Measurements from ENCODE around the gene OTUD7B. TPM values are rescaled to one million over a fixed set of nuclear protein-coding genes. Genes with fewer than 3 reads are reported as not detected.

OTUD7B gene
- total RNA-seq, 1 donor from 2014 or later = 24.5 TPM

GRCh38 chr1:150008699-150009098, 1.8 kb downstream of the OTUD7B start:
- DNase-seq (ENCODE audit: missing footprints) (no peak), ATAC-seq (no peak)
- intact Hi-C loops (cut with DNase I) = no loop called here

- DNase-seq (ENCODE audit: missing footprints) (no peak), ATAC-seq (no peak)
- intact Hi-C loops (cut with DNase I) = no loop called here
These were observed 3.6 kb downstream of the OTUD7B start for GRCh38 chr1:150006881-150007421.

- DNase-seq (ENCODE audit: missing footprints) = no peak
- no peak for ATAC-seq
- intact Hi-C loops (cut with DNase I) = no loop called here
These were observed 4.9 kb downstream of the OTUD7B start for GRCh38 chr1:150005606-150006005.

GRCh38 chr1:150003801-150004200, 6.7 kb downstream of the OTUD7B start:
- ATAC-seq (no peak), DNase-seq (ENCODE audit: missing footprints) (no peak)
- intact Hi-C loops (cut with DNase I) = no loop called here

- no peak for DNase-seq (ENCODE audit: missing footprints)
- intact Hi-C loops (cut with DNase I) = no loop called here
- ATAC-seq = no peak
These were observed 8.3 kb downstream of the OTUD7B start for GRCh38 chr1:150002217-150002616.

GRCh38 chr1:150001415-150001814, 9.1 kb downstream of the OTUD7B start:
- DNase-seq (ENCODE audit: missing footprints) (no peak), ATAC-seq (peak; percentile 20)
- intact Hi-C loops (cut with DNase I) = no loop called here

- intact Hi-C loops (cut with DNase I) = no loop called here
- DNase-seq (ENCODE audit: missing footprints) = no peak
- ATAC-seq = no peak
These were observed 12.8 kb downstream of the OTUD7B start for GRCh38 chr1:149997585-149998262.

GRCh38 chr1:149995927-149996326, 14.6 kb downstream of the OTUD7B start:
- no peak for ATAC-seq
- intact Hi-C loops (cut with DNase I) = no loop called here
- no peak for DNase-seq (ENCODE audit: missing footprints)

GRCh38 chr1:149993764-149994163, 16.8 kb downstream of the OTUD7B start:
- intact Hi-C loops (cut with DNase I) = no loop called here
- DNase-seq (ENCODE audit: missing footprints) = no peak
- ATAC-seq = no peak

GRCh38 chr1:149993181-149993580, 17.3 kb downstream of the OTUD7B start:
- ATAC-seq (no peak), DNase-seq (ENCODE audit: missing footprints) (no peak)
- intact Hi-C loops (cut with DNase I) = no loop called here

- intact Hi-C loops (cut with DNase I) = no loop called here
- no peak for ATAC-seq
- DNase-seq (ENCODE audit: missing footprints) = no peak
These were observed 23.3 kb downstream of the OTUD7B start for GRCh38 chr1:149987297-149987595.

- DNase-seq (ENCODE audit: missing footprints) (no peak), ATAC-seq (no peak)
- intact Hi-C loops (cut with DNase I) = no loop called here
These were observed 23.8 kb downstream of the OTUD7B start for GRCh38 chr1:149986486-149987296.

- ATAC-seq (no peak), DNase-seq (ENCODE audit: missing footprints) (no peak)
- intact Hi-C loops (cut with DNase I) = no loop called here
These were observed 30.5 kb downstream of the OTUD7B start for GRCh38 chr1:149979972-149980540.

GRCh38 chr1:149979245-149979971, 31.1 kb downstream of the OTUD7B start:
- ATAC-seq (no peak), DNase-seq (ENCODE audit: missing footprints) (no peak)
- intact Hi-C loops (cut with DNase I) = no loop called here

GRCh38 chr1:149978547-149979023, 31.9 kb downstream of the OTUD7B start:
- intact Hi-C loops (cut with DNase I) = no loop called here
- DNase-seq (ENCODE audit: missing footprints) (no peak), ATAC-seq (no peak)

GRCh38 chr1:149977345-149977744, 33.2 kb downstream of the OTUD7B start:
- intact Hi-C loops (cut with DNase I) = no loop called here
- DNase-seq (ENCODE audit: missing footprints) (no peak), ATAC-seq (no peak)

GRCh38 chr1:149972547-149972946, 38.0 kb downstream of the OTUD7B start:
- no peak for DNase-seq (ENCODE audit: missing footprints)
- intact Hi-C loops (cut with DNase I) = no loop called here
- ATAC-seq = no peak

GRCh38 chr1:149967646-149968045, 42.9 kb downstream of the OTUD7B start:
- no peak for DNase-seq (ENCODE audit: missing footprints)
- ATAC-seq = no peak
- intact Hi-C loops (cut with DNase I) = no loop called here

GRCh38 chr1:149967041-149967440, 43.5 kb downstream of the OTUD7B start:
- intact Hi-C loops (cut with DNase I) = no loop called here
- ATAC-seq (no peak), DNase-seq (ENCODE audit: missing footprints) (no peak)
